HG03520 (cell line): ENCODE results near the gene SPDYE17.
A peak's percentile ranks its signal among the peaks of the same experiment; 100 is the strongest.
"Not testable (repeated sequence)": the region's sequence is repeated elsewhere in the genome, so short reads cannot be mapped to it uniquely, and the experiment has no call there.

Experiments used
- ATAC-seq: cut with Tn5 transposase; IDR thresholded peaks from one replicate; pipeline ENCODE4 v1.9.1; 2021; ENCODE audit warnings: mild to moderate bottlenecking, moderate library complexity; ENCODE audit not compliant: unreplicated experiment

Gene SPDYE17

DNA sequence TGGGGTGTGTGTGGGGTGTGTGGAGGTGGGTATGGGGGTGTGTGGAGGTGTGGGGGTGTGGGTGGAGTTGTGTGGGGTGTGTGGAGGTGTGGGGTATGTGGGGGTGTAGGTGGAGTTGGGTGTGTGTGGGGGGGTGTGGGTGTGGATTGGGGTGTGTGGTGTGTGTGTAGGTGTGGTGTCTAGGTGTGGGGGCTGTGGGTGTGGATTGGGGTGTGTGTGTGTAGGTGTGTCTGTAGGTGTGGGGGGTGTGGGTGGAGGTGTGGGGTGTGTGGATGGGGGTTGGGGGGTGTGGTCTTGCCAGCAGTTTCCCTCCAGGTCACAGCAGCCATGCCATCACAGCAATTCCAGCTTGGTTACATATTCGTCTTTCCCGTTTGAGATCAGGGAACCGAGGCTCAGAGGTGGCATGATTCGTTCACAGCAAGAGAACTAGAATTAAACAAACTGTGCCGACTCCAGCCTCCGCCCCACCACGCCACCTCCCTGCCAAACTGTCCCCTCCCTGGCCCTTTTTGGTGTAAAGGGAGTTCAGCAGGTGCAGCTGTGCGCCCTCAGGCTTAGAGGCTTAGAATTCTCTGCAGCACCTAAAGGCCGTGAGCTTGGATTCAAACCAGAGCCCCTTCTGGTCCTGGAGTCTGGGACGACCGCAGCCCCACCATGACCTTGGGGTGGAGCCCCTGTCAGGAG lies 33.3 kb downstream of the SPDYE17 start:
- ATAC-seq = not testable (repeated sequence)

DNA sequence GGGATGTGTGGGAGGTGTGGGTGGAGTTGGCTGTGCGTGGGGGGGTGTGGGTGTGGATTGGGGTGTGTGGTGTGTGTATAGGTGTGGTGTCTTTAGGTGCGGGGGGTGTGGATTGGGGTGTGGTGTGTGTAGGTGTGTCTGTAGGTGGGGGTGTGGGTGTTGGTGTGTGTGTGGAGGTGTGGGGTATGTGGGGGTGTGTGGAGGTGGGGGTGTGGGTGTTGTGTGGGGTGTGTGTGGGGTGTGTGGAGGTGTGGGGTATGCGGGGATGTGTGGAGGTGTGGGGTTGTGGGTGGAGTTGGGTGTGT lies 33.9 kb downstream of the SPDYE17 start:
- ATAC-seq = no peak

DNA sequence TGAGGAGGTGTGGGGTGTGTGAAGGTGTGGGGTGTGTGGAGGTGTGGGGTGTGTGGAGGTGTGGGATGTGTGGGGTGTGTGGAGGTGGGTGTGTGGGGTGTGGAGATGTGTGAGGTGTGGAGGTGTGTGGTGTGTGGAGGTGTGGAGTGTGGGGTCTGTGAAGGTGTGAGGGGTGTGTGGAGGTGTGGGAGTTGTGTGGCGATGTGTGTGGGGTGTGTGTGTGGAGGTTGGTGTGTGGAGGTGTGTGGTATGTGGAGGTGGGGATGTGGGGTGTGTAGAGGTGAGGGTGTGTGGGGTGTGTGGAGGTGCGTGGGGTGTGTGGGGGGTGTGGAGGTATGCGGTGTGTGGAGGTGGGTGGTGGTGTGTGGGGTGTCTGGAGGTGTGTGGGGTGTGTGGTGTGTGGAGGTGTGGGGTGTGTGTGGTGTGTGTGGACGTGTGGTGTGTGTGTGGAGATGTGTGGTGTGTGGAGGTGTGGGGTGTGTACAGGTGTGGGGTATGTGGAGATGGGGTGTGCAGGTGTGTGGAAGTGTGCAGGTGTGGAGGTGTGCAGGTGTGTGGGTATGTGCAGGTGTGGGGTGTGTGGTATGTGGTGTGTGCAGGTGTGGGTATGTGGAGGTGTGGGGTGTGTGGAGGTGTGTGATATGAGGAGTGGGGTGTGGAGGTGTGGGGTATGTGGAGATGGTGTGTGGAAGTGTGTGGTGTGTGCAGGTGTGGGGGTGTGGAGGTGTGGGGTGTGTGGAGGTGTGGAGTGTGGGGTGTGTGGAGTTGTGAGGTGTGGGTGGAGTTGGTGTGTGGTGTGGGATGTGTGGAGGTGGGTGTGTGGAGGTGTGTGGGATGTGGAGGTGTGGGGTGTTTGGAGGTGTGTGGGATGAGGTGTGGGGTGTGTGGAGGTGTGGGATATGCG lies 34.5 kb downstream of the SPDYE17 start:
- ATAC-seq = no peak

DNA sequence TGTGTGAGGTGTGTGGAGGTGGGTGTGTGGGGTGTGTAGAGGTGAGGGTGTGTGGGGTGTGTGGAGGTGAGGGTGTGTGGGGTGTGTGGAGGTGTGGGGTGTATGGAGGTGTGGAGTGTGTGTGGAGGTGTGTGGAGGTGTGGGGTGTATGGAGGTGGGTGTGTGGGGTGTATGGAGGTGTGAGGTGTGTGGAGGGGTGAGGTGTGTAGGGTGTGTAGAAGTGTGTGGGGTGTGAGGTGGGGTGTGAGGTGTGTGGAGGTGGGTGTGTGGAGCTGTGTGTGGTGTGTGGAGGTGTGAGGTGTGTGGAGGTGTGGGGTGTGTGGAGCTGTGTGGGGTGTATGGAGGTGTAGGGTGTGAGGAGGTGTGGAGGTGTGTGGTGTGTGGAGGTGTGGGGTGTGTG lies 35.2 kb downstream of the SPDYE17 start:
- ATAC-seq = not testable (repeated sequence)

DNA sequence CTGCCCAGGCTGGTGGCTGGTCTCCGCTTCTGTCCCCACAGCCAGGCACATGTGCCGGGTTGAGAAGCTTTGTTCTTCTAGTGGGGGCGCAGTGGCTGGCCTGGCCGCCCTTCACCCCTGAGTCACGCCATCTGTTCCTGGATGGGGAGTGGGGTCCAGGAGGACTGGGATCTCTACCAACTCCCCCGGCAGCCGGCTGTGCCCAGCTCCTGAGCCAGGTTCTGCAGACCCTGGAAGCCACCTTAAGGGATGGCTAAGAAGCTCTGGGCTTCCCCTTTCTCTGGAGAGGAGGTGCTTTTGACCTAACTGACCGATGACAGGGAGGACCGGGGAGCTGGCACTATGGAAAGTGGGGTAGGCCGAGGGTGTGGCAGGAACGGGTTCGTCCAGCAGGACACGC lies 37.9 kb downstream of the SPDYE17 start:
- not testable (repeated sequence) for ATAC-seq

DNA sequence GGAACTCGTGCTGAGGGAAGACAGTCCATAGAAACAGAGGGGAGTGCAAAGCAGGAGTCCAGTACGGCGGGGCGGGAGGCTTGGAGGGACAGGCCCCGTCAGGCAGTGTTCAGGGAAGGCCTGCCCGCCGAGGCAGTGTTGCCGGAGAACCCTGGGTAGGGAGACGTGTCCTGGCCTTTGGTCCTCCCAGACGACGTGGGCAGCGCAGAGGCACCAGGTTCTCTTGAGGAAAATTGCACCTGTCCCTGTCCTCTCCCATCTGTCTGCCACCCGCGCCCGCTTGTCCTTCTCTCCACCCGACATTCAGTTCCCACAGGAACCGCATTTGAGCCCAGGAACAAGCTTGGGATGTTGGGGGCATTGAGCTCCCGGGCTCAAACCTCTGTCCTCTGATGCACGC lies 38.3 kb downstream of the SPDYE17 start:
- ATAC-seq = not testable (repeated sequence)

DNA sequence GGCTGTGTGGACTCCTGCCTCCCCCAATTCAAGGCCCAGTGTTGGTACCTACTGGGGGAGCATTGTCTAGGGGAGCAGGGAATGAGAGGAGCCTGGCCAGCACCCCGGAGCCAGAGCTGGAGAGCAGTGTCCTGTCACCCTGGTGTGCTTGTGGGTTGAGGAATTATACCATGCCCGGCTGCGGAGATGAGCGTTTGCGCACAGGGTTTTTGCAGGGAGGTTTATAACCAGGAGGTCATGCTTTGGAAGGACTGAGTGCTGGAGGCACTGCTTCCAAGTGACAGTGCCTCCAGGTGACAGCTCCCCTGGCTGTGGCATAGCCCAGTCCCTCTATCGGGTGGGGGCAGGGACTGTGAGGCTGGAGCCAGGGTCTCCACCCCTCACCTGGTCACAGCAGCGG lies 39.3 kb downstream of the SPDYE17 start:
- ATAC-seq = not testable (repeated sequence)

DNA sequence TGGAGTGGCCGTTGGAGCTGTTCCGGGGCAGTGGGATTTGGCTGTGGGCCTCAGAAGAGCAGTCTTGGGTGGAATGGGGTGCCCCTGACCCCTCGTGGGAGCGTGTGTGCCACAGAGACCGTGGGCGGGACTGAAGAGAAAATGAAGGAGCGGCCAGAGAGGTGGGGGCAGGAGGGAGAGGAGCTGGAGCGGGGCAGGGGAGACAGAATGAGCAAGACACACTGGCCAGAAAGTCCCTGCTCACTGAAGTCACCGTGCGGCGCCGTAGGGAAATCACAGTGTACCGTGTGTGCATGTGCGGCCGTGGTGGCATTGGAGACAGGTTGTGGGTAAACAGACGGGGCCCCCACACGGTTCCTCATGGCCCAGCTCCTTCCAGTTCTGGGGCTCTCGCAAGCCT lies 40.0 kb downstream of the SPDYE17 start:
- ATAC-seq = not testable (repeated sequence)

DNA sequence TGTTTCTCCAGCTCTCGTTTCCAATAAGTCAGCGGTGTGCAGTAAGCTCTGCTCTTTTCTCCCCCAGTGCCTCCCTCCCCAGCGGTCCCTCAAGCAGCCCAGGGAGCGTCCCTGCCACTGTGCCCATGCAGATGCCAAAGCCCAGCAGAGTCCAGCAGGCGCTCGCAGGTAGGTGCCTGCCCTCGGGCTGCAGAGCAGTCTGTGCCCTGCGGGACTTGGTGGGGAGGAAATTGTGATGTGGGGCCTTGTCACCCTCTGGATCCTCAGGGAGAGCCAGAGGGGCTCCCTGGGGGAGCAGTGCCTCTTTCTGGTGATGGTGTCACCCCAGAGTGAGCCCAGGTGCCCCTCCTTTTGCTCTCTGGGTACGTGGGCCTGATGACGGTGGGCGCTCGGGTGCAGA lies 42.0 kb downstream of the SPDYE17 start:
- ATAC-seq = not testable (repeated sequence)

DNA sequence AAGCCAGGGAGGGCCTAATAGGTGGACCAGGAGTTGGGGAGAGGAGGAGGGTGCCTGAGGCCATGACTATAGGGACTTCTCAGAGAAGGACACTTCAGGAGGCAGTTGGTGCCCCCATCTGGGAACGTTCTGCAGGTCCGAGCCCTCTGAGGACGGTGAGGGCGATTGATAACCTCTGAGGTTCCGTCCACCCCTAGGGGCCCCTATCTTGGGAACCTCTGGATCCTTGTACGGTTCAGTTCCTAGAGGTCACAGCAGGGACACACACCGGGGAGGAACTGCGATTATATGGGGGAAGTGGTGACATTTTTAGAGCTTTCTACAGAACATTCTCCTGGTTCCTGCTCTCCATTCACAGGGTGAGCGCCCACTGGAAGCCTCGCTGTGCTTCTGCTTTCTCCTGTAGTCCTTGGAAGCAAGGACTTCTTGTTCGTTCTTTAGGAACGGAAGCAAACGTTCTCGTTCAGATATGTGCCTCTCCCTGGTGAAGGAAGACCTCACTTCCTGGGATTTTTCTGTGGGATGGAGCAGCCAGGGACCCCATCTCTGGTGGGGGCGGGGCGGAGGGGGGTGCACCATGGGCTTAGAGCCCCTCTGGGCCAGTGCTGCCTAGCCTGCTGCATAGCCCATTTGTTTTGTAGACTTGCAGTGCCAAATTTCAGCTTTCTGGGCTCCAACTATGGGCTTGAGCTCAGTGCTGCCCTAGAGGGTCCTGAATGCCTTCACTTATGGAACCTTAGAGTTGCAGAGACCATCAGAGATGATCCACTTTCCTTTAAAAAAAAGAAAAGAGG lies 46.0 kb downstream of the SPDYE17 start:
- ATAC-seq = not testable (repeated sequence)

DNA sequence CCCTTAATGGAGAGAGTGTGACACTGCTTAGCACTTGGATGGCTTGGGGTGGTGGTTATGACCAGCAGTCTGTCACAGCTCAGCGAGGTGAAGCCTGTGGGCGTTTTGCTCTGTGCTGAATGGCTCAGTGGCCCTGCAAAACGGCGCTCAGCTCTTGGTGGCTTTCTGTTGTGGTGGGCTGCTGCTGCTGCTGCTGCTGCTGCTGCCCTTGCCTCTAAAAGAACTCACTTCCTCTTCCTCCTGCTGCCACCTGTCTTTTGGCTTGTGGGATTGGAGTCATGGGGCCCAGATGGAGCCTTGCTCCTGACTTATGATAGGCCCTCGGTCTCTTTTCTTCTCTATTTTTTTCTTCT lies 47.4 kb downstream of the SPDYE17 start:
- ATAC-seq = peak; percentile 99

DNA sequence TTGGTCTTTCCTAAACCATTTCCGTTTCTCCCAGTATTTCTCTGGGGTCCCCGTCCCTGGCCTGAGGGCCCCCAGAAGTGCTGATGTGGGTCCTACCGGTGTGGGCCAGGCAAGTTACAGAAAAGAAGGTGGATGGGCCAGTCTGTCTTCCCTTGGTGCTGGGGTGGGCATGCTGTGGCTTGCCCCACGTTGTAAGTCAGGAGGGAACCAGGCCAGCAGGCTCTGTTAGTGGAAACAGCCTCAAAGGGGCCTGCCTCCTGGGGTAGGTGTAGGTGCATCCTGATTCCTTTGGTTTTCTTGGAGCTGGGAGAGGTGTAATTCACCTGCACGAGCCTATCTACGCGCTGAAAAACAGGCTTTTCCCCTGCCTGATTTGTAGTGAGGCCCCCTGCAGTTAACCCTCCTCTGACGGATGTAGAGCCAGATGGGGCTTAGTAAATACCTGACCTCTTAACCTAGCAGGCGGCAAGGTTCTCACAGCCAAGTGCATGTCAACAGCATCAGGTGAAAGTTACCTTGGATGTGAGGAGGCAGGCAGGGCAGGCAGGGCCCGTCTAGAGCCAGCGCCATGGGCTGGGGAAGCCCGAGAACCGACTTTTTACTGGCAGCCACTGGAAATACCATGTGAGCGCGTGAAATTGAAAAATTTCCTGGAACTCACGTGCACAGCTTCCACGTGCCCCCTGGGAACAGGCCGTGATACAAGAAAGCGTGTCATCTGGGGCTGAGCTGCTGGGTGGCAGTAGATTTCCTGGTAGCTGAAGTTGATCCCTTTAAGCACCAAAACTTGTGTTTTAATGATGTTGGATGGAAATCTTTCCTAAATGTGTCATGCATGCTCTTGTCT lies 48.0 kb downstream of the SPDYE17 start:
- not testable (repeated sequence) for ATAC-seq

DNA sequence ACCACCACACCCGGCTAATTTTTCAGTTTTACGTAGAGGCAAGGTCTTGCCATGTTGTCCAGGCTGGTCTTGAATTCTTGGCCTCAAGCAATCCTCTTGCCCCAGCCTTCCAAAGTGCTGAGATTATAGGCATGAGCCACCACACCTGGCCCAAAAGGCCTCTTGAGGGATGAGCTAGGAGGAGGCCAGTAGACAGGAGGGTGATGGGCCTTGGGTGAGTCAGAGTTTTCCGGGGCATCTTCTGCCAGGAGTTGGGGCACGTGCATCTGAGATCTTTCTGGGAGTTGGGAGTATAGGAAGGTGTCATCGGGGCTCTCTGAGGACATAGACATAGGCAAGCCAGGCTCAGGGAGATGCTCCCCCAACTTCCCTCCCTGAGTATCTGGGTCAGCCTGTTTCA lies 48.8 kb downstream of the SPDYE17 start:
- ATAC-seq = not testable (repeated sequence)

DNA sequence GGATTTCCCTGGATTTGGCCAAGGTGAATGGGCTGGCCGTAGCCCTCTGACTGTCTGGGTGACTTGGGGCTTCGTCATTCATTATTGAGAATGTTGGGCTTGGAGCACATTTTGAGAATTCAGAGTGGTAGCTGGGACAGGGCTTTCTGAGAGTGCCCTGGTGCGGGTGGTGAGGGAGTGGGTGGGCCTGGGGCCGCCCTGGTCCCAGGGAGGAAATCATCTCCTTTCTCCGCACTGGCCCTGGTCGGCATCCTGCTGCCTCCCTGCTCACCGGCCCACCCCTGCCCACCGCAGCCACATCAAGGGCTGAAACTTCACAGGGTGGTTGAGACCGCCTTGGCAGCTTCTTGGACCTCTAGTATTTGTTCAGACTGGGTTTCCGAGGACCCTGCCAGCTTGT lies 49.7 kb downstream of the SPDYE17 start:
- not testable (repeated sequence) for ATAC-seq

DNA sequence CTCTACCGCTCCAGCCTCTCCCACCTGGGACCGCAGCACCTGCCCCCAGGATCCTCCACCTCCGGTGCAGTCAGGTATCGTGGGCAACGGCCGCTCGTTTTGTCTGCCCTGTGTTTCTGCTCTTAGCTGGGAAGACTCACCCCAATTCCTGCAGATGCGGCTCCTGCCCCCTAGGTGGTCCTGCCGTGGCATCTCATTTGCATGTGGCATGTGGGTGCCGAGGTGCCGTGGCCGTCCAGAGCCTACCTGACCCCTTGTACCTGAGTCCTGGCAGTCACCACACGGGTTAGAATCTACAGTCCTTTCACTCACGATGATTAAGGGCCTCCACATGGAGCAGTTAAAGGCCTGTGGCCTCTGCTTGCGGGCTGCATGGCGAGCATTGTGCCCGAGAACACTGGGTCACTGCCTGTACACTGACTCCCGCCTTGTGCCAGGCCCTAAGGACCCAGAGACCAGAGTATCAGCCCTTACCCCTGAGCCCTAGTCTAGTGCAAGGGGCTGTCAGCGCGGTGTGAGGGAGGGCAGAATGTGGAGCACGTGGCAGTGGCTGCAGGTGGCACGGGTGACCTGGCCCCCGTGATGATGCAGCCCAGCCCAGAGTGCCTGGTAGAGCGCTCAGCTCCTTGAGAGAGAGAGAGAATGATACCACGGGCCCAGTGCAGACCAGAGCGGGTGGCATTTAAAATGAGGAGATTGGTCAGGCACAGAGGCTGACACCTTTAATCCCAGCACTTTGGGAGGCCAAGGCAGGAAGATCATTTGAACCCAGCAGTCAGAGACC lies 50.8 kb downstream of the SPDYE17 start:
- not testable (repeated sequence) for ATAC-seq

DNA sequence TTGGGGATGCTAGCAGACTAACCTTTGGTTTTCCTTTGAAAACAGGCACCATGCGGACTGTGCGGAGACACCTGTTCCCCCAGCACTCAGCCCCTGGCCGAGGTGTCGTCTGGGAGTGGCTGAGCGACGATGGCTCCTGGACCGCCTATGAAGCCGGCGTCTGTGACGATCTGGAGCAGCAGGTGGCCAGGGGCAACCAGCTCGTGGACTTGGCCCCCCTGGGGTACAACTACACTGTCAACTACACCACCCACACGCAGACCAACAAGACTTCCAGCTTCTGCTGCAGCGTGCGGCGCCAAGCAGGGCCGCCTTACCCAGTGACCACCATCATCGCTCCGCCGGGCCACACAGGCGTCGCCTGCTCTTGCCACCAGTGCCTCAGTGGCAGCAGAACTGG lies 51.6 kb downstream of the SPDYE17 start:
- not testable (repeated sequence) for ATAC-seq

DNA sequence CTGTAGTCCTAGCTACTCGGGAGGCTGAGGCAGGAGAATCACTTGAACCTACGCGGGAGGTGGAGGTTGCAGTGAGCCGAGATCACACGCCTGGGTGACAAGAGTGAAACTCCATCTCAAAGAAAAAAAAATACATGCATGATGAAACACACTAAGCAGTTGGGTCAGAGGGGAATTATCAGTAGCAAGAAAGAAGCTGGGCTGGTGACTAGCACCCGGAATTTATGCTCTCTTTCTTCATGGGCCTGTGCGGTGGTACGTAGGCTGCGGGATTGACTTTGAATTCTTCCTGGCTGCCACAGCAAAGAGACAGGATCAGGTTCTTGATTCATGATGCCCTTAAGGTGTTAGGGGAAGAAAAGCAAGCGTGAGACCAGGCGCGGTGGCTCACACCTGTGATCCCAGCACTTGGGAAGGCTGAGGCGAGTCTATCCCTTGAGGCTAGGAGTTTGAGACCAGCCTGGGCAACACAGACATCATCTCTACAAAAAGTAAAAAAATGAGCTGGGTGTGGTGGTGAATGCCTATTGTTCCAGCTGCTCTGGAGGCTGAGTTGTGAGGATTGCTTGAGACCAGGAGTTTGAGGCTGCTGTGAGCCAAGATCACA lies 54.3 kb downstream of the SPDYE17 start:
- ATAC-seq = not testable (repeated sequence)

DNA sequence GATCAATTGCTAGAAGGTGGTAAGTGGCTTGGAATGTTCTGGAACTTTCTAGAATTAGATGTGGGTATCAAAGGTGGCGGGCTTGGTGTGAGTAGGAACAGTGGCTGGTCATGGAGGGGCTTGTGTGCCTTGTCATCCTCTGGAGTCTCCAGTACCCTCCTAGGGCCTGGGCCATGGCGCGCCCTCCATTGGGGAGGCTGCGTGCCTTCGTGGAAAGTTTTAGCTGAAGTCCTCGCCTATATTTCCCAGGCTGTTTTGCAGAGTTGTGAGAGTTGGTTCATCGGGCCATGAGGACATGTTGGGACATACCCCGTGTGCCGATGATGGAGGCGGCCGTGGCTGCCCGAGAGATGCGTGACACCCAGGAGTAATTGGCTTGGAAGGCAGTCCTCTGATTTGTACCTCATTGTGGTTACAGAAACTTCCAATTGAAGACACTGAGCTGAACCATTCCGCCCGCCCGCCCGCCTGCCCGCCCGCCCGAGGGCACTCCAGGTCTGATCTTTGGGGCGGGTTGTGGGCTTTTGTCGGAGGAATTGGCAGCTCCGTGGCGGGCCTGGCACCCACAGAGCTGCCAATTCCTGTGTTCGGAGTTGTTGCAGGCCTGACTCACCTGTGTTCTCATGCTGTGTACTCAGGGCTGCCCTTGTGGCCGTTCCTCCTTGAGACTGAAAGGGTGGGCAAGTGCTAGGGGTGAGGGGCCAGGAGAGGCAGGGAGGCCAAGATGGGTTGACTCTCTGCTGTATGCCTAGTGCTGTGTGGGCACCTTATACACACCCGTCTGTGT lies 57.2 kb downstream of the SPDYE17 start:
- not testable (repeated sequence) for ATAC-seq

DNA sequence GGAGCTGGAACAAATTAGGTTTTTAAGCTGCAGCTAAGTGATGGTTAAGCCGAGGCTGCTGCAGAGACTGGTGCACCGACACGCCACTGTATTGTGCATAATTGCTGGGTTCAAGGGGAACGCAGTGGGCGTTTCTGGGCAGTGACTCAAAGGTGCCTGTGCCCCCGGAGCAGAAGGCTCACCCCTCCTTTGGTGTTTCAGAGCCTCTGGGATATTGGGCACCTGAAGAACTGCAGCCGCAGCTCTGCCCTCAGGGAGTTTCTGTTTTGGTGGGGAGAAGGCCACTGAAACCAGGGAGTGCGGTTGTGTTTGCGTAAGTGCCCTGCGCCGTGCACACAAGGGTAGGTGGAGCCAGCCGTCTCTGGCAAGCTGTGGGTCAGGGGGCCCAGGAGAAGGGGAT lies 57.8 kb downstream of the SPDYE17 start:
- not testable (repeated sequence) for ATAC-seq
